HG02938 (cell line): ENCODE measurements around the gene CFAP90.

ENCODE experiments used
- ATAC-seq: cut with Tn5 transposase; IDR thresholded peaks from one replicate; pipeline ENCODE4 v1.9.1; 2021; ENCODE audit warnings: mild to moderate bottlenecking, moderate library complexity; ENCODE audit not compliant: unreplicated experiment

CFAP90 gene

DNA sequence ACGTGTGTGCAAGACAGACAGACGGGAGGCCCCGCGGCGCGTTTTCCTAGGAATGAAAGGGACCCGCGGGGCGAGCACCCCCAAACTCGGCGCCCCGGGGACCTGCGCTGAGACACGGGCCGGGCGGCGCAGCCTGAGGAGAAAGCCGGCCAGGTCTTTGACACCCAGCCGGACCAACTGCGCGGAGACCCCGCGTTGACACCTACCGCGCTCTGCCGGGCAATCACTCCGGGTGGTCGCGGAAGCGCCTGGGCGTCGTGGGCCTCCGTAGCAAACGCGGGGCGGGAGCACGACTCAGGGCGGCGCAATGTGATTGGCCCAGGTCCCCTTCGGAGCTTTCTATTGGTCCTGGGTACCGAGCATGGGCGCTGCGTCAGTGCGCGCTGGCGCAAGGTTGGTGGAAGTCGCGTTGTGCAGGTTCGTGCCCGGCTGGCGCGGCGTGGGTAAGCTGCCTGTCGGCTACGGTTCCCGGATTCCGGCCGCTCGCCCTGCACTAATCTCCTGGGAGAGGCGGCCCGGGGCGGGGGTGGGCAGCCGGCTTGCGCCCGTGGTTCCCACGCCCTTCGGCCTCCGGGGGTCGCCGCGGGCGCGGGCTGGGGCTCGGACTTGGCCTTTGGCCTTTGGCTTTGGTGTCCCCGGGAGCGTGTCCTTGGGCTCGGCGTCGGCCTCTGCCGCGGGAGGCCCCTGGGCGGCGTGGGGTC, 18.0 kb upstream of the CFAP90 start, which contains the start of the genes FASTKD3 and MTRR:
Gene FASTKD3 (minus strand): TSS at position 259 of the 701 bp plus-strand sequence. CDS start 948 bp downstream, outside the sequence.
Gene MTRR (plus strand): TSS at position 376 of the 701 bp plus-strand sequence. CDS start 1,647 bp downstream, outside the sequence.
- ATAC-seq, result peak; percentile 98

- ATAC-seq, result peak; percentile 0
Observed at GRCh38 chr5:7868427-7868772, 17.5 kb upstream of the CFAP90 start.

GRCh38 chr5:7867260-7867659, 16.3 kb upstream of the CFAP90 start:
- ATAC-seq, result no peak

- no peak for ATAC-seq
Observed at GRCh38 chr5:7866196-7866595, 15.3 kb upstream of the CFAP90 start.

DNA sequence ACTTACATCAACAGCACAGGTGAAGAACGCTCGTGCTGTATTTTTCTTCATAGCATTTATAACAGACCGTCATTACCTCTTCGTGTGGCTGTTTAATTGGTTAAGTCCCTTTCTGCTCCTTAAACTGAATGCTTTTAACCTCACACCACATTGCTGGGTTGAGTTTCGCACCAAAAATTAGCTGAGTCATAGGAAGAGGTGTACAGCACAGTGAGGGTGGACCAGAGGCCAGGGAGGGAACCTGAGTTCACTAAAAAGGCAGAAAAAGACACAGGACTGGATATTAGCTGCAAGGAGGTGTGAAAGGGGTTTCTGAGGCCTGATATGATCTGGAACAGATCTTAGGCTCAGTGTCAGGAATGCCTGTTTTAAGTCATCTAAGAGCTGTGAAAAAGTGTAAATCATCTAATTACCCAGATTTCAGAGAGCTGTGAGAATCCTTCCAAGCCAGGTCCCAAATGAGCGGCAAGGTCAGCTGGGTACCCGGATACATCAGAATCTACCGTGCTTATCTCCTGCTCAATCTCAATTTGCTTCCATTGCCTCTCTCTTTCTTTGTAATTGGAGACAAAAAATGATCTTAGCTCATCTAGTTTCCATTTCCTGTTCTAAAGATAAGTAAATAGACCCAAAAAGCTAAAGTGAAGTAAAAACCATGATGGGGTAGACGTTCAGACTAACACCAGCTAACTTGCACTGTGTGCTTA, 7.1 kb upstream of the CFAP90 start:
- no peak for ATAC-seq

DNA sequence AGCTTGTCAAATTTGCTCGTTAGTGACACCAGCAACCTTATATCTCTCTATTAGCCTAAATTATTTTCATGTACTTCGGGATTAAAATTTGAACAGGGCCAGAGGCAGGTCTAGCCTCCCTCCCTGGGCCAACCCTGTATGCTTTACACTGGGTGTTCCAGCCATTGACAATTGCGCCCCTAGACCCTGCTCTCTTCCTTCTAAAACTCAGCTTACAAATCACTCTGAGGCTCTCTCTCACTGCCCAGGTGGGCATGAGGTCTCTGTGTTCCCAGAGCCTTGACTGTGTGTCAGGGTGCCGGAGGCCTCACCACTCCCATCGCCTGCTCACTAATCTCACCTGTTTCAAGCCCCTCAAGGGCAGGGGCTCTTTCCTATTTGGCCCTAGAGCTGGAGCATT, 6.4 kb upstream of the CFAP90 start:
- no peak for ATAC-seq

- no peak for ATAC-seq
Observed at GRCh38 chr5:7856855-7857254, 5.9 kb upstream of the CFAP90 start.

DNA sequence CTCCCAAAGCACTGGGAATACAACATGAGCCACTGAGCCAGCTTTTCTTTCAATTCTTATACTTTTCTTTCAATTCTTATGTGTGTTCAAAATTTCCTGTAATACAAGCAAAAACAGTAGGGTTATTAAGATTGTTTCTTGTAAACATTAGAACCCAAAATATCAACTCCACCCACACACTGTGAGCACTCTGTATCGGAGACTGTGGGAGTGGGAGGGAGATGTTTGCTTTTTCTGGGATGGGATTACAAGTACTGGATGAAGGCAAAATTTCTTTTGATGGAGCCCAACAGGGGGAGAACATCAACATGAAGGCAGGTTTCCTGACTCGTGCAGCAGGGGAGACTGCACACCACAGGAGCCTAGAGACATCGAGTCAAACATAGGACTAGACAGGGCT, 4.7 kb upstream of the CFAP90 start:
- no peak for ATAC-seq

GRCh38 chr5:7852988-7853387, 2.1 kb upstream of the CFAP90 start:
- no peak for ATAC-seq

- ATAC-seq, result no peak
Observed at GRCh38 chr5:7852542-7852941, 1.6 kb upstream of the CFAP90 start.

- no peak for ATAC-seq
Observed at GRCh38 chr5:7851617-7852289, 820 bp upstream of the CFAP90 start.

DNA sequence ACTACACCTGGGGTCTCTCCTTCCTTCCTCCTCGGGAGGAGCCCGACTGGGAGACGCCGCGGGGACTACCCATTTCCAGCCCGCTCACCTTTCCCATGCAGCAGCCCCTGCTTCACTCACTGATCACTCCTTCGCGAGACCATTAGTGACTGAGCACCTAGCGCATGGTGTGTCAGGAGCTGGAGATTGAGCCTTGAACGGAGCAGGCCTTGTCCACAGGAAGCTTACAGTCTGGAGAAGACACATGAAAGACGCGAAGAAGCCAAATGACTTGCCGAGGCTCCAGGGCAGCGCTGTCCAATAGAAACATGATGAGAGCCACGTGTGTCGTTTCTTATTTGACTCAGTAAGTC, 283 bp upstream of the CFAP90 start:
- no peak for ATAC-seq

DNA sequence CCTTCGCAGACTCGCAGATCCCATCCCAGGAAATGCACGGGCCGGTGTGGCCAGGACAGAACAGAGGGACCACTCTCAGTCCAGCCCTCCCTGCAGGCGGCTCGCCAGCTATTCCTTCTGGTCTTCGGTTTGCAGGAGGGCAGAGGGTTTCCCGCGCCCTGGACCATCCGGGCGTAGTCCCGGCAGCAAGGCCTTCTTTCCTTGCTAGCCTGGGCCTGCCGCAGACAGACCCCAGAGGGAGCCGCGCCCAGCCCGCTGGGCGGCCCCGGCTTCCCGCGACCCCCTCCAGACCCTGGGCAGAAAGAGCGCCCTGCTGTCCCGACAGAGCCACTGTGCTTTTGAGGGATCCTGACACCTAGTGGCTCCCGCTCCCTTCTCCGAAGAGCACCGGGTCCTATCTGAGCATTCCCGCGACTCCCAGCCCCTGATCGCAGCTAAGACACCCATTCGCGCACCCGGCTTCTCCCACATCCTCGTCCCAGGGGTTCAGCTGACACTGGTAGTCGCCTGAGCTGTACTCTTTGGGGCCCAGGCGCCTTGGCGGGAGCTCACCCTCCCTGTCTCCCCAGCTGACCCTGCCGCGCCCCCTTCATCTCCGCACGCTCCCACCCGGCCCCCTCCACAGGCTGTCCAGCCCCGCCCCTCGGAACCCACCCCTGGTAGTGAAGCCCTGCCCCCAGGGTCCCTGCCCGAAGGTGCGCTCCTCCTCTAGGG, 1.1 kb downstream of the CFAP90 start:
- no peak for ATAC-seq

DNA sequence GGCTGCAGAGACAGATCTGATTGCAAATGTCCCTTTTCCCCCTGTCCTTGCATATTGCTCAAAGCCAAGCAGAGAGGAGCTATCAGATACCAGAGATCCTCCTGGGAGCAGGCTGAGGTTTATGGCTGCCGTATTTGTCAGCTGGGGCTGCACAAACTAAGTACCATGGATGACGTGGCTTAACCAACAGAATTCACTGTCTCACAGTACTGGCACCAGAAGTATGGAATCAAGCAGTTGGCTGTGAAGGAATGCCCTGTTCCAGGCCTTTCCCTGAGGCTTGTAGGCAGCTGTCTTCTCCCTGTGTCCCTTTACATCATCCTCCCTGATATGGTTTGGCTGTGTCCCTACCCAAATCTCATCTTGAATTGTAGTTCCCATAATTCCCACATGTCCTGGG, 2.6 kb downstream of the CFAP90 start:
- ATAC-seq, result no peak

- ATAC-seq, result no peak
Observed at GRCh38 chr5:7846327-7846726, 4.6 kb downstream of the CFAP90 start.

GRCh38 chr5:7845557-7845956, 5.4 kb downstream of the CFAP90 start:
- no peak for ATAC-seq

- ATAC-seq, result no peak
Observed at GRCh38 chr5:7844901-7845300, 6.0 kb downstream of the CFAP90 start.

DNA sequence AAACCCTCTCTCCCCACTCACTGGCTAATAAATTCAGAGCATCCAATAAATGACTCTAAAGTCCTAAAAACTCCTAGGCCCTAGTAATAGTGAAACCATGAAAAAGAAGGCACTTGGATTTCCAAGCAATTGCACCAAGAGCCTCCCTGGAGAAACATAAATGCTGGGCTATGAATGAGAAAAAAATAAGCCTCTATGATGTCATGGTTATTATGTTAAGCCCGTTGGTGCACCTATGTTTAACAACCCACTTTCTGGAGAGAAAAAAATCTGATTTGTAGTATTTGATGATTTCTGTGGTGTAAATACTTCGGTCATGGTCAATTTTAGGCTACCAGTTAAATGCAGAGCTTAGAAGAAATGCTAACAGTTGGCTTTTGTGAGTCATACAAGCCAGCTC, 8.4 kb downstream of the CFAP90 start:
- no peak for ATAC-seq

DNA sequence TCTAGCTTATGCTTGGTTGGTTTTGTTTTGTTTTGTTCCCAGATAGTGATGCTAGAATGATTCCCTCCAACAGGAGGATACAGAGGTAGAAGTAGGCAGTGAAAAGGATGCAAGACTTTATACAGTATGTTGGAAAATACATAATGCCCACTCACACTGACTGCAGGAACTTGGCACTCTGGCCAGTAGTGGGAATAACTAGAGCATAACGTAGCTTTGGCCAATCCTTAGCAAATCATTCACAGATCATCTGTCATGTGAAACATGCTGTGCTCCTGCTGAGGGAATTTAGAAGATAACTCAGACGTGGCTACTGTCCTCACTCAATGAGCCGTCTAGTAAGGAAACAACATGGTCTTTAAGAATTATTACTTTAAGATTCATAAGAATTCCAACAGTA, 13.5 kb downstream of the CFAP90 start:
- no peak for ATAC-seq

DNA sequence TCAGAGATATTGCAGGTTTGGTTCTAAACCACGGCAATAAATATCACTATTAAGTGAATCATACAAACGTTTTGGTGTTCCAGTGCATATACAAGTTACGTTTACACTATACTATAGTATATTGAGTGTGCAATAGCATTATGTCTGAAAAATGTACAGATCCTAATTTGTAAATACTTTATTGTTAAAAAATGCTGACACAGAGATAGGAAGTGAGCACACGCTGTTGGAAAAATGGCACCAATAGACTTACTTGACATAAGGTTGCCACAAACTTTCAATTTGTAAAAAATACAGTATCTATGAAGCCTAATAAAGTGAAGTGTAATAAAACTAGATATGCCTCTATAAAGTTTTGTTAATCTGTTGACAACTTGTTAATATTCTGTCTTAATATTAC, 16.0 kb downstream of the CFAP90 start:
- no peak for ATAC-seq

GRCh38 chr5:7828269-7828668, 22.7 kb downstream of the CFAP90 start:
- ATAC-seq, result no peak
